Caco-2 (cell line): ENCODE data around the gene SDCCAG8. TPM values are rescaled to one million over a fixed set of nuclear protein-coding genes. Genes with fewer than 3 reads are reported as not detected.

Experiments
- BruUV-seq: library from RNA; stranded (reverse); fragments of 400-500 nt; replicated peaks from 2 replicates; lab custom pipeline; 2021; lab: Mats Ljungman, UMichigan
- CTCF ChIA-PET: fragments of 300-600 bp; sonication (Branson Sonifier 250); formaldehyde crosslinking; loops from one replicate; lab custom pipeline; 2022; ENCODE audit warnings: antibody characterized with exemption; lab: Charles Lee
- POLR2A ChIA-PET: fragments of 300-600 bp; sonication (Branson Sonifier 250); formaldehyde crosslinking; loops from one replicate; lab custom pipeline; 2022; ENCODE audit warnings: antibody characterized with exemption; lab: Charles Lee
- DNase-seq, 2 experiments: peaks; one replicate each; pipeline versions ENCODE4 v3.0.0 to v3.0.0-alpha.2; 2020 to 2022
- H3K27me3 ChIP-seq: replicated peaks from 2 replicates; pipeline ENCODE4 v1.6.0; 2011; ENCODE audit warnings: low read length; ENCODE audit not compliant: control insufficient read depth, insufficient read depth
- H3K36me3 ChIP-seq: 2 replicates; pipeline ENCODE4 v1.5.1; 2011; ENCODE audit warnings: low read length; ENCODE audit not compliant: control insufficient read depth, insufficient read depth
- H3K4me1 ChIP-seq: fragments of 250-450 bp; sonication (Bioruptor Pico); 2 replicates; pipeline ENCODE4 v1.5.1; 2020; ENCODE audit warnings: mild to moderate bottlenecking
- H3K4me3 ChIP-seq: 2 replicates; pipeline ENCODE4 v1.5.1; 2011; ENCODE audit warnings: low read depth, mild to moderate bottlenecking, control low read depth, low read length
- H3K9me3 ChIP-seq: fragments of 250-450 bp; sonication (Bioruptor Pico); 2 replicates; pipeline ENCODE4 v1.5.1; 2020; ENCODE audit warnings: mild to moderate bottlenecking, moderate library complexity
- H3K27ac Mint-ChIP-seq: one replicate; pipeline ENCODE4 v1.8.0; 2022; ENCODE audit warnings: mixed read lengths; ENCODE audit not compliant: unreplicated experiment
- H3K27me3 Mint-ChIP-seq: one replicate; pipeline ENCODE4 v1.8.0; 2022; ENCODE audit warnings: mixed read lengths; ENCODE audit not compliant: insufficient read depth, unreplicated experiment
- H3K36me3 Mint-ChIP-seq: one replicate; pipeline ENCODE4 v1.8.0; 2022; ENCODE audit warnings: mild to moderate bottlenecking, mixed read lengths; ENCODE audit not compliant: insufficient read depth, unreplicated experiment
- H3K4me1 Mint-ChIP-seq: one replicate; pipeline ENCODE4 v1.8.0; 2022; ENCODE audit warnings: low read depth, mixed read lengths; ENCODE audit not compliant: unreplicated experiment
- H3K4me3 Mint-ChIP-seq: one replicate; pipeline ENCODE4 v1.8.0; 2022; ENCODE audit warnings: mild to moderate bottlenecking, moderate library complexity, mixed read lengths; ENCODE audit not compliant: unreplicated experiment
- H3K9me3 Mint-ChIP-seq: one replicate; pipeline ENCODE4 v1.8.0; 2022; ENCODE audit warnings: mixed read lengths; ENCODE audit not compliant: unreplicated experiment
- intact Hi-C: fragments of 100-400 bp; cut with micrococcal nuclease; formaldehyde crosslinking; loops from one replicate; pipeline ENCODE4 v1.10.0; 2022; ENCODE audit not compliant: unreplicated experiment
- total RNA-seq: library from RNA; stranded (reverse); gene quantifications from 2 replicates; pipeline ENCODE4 v1.2.3, GENCODE V29; 2022
- TF ChIP-seq, protein P1 (sequence below), 2 experiments: fragments of 200-600 bp in 1 of 2; IDR thresholded peaks; 1 replicate in 1 of 2; 2 replicates in 1 of 2; pipeline versions ENCODE4 v1.5.1 to v1.8.0; 2011 to 2022; ENCODE audit warnings: antibody characterized with exemption in 1 of 2, control low read depth in 1 of 2, inconsistent platforms in 1 of 2, low read depth in 1 of 2, low read length in 1 of 2, mild to moderate bottlenecking in 1 of 2, moderate library complexity in 1 of 2; ENCODE audit not compliant: insufficient read depth in 1 of 2, severe bottlenecking in 1 of 2, unreplicated experiment in 1 of 2

The SDCCAG8 gene
- total RNA-seq, 1 experiment from 2014 or later = 23.0 TPM

DNA sequence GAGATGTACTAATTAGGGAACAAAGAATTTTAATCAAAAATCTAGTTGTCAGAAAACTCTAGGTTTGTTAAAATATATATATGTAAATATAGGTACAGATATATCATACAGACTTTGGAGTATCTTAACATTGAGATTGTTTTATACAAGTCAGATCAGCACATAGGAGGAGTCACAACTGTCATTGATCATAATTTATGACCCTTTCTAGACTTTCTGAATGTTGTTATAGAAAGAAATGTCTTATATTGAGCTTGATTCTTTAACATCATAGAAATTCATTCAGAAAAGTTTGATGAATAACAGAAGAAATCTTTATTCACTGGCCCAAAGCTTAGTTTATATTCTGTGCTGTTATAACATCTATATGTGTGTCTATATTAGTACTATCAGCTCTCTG is 185.8 kb downstream of the SDCCAG8 start:
- ChIA-PET POLR2A (no interaction called here), CTCF (no interaction called here)
- H3K36me3 ChIP-seq = no peaks in the 10 kb centered on the region
- Mint-ChIP-seq H3K4me1 (peaks cover 6% of the 10 kb centered on the region), H3K4me3 (no peak overlapping the region), H3K9me3 (no peaks in the 10 kb centered on the region), H3K27ac (no peak overlapping the region), H3K36me3 (no peaks in the 10 kb centered on the region), H3K27me3 (no peaks in the 10 kb centered on the region)
- BruUV-seq = no TSS peak
- no peak for DNase-seq
- peaks cover 12% of the 10 kb centered on the region; the same call in 1 of the 2 replicates for H3K4me1 ChIP-seq
- intact Hi-C loops = no loop called here
- TF ChIP-seq, protein P1, sequence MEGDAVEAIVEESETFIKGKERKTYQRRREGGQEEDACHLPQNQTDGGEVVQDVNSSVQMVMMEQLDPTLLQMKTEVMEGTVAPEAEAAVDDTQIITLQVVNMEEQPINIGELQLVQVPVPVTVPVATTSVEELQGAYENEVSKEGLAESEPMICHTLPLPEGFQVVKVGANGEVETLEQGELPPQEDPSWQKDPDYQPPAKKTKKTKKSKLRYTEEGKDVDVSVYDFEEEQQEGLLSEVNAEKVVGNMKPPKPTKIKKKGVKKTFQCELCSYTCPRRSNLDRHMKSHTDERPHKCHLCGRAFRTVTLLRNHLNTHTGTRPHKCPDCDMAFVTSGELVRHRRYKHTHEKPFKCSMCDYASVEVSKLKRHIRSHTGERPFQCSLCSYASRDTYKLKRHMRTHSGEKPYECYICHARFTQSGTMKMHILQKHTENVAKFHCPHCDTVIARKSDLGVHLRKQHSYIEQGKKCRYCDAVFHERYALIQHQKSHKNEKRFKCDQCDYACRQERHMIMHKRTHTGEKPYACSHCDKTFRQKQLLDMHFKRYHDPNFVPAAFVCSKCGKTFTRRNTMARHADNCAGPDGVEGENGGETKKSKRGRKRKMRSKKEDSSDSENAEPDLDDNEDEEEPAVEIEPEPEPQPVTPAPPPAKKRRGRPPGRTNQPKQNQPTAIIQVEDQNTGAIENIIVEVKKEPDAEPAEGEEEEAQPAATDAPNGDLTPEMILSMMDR (IDR thresholded peaks at IDR 0.05; ENCODE audit: insufficient read depth in 1 of 2, low read depth in 1 of 2, low read length in 1 of 2, severe bottlenecking in 1 of 2, unreplicated experiment in 1 of 2) = no peak
- no peak overlapping the region for H3K4me3 ChIP-seq
- H3K27me3 ChIP-seq = no peaks in the 10 kb centered on the region
- no peaks in the 10 kb centered on the region for H3K9me3 ChIP-seq

DNA sequence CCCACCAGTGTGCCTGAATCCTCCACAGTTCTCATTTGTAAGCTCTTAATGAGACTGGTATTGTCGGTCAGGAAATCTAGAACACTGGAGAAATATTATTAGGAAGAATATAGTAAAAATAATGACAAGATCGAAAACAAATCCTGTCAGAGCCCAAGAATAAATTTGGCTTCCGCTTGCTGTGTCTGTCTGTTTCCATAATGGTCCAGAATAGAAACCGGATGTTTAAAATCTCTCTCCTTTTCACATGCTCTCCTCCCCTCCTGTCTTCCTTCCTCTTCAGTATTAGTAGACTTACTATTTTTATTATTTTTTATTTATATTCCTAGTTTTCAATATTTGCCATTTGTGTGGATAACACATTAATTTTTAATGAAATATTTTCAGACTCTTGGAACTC is 187.7 kb downstream of the SDCCAG8 start:
- H3K27me3 ChIP-seq = no peaks in the 10 kb centered on the region
- intact Hi-C loops = no loop called here
- peaks cover 8% of the 10 kb centered on the region; the same call in 1 of the 2 replicates for H3K4me1 ChIP-seq
- no peaks in the 10 kb centered on the region for H3K9me3 ChIP-seq
- H3K4me3 ChIP-seq = no peak overlapping the region
- no peaks in the 10 kb centered on the region for H3K36me3 ChIP-seq
- H3K4me3 Mint-ChIP-seq = no peak overlapping the region
- no peaks in the 10 kb centered on the region for H3K36me3 Mint-ChIP-seq
- H3K4me1 Mint-ChIP-seq = peaks cover 6% of the 10 kb centered on the region
- H3K27ac Mint-ChIP-seq = no peak overlapping the region
- ChIA-PET CTCF (no interaction called here), POLR2A (no interaction called here)
- no peak for DNase-seq
- no TSS peak for BruUV-seq
- TF ChIP-seq, protein P1 (IDR thresholded peaks at IDR 0.05; ENCODE audit: insufficient read depth in 1 of 2, low read depth in 1 of 2, low read length in 1 of 2, severe bottlenecking in 1 of 2, unreplicated experiment in 1 of 2) = no peak
- no peaks in the 10 kb centered on the region for H3K27me3 Mint-ChIP-seq
- no peaks in the 10 kb centered on the region for H3K9me3 Mint-ChIP-seq

DNA sequence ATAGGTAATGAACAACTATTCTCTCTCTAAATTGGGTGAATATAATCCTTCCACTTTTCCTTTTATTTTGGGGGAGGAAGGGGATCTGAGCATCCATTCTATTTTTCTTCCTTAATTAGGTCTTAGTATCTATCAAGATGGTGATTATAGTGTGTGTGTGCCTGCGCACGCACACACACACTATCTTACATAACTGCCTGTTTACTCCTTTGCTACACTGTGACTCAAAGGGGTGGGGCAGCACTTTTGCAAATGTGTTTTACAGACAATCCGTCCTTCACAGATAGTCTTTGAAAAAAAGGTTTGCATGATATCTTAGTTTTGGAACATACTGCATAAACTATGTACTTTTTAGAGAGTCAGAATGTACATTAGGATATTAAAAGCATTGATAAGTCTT is 191.5 kb downstream of the SDCCAG8 start:
- no peak for DNase-seq
- H3K4me3 ChIP-seq = no peak overlapping the region
- POLR2A ChIA-PET = no interaction called here
- intact Hi-C loops = no loop called here
- no peaks in the 10 kb centered on the region for H3K4me1 ChIP-seq
- TF ChIP-seq, protein P1 (IDR thresholded peaks at IDR 0.05; ENCODE audit: insufficient read depth in 1 of 2, low read depth in 1 of 2, low read length in 1 of 2, severe bottlenecking in 1 of 2, unreplicated experiment in 1 of 2) = no peak
- H3K27me3 Mint-ChIP-seq = no peaks in the 10 kb centered on the region
- no peaks in the 10 kb centered on the region for H3K36me3 ChIP-seq
- H3K27me3 ChIP-seq = no peaks in the 10 kb centered on the region
- H3K9me3 ChIP-seq = no peaks in the 10 kb centered on the region
- BruUV-seq = no TSS peak
- no peak overlapping the region for H3K27ac Mint-ChIP-seq
- no peaks in the 10 kb centered on the region for H3K9me3 Mint-ChIP-seq
- H3K36me3 Mint-ChIP-seq = no peaks in the 10 kb centered on the region
- CTCF ChIA-PET = no interaction called here
- no peaks in the 10 kb centered on the region for H3K4me1 Mint-ChIP-seq
- H3K4me3 Mint-ChIP-seq = no peak overlapping the region
